NCI-H82 treated with DMSO at 0.1 percent for 48 hours (cell line): ENCODE results near the gene NPHP4.
"Not testable (repeated sequence)": the region's sequence is repeated elsewhere in the genome, so short reads cannot be mapped to it uniquely, and the experiment has no call there.

Experiments
- DNase-seq: peaks from one replicate; lab custom pipeline; 2025; ENCODE audit not compliant: unreplicated experiment; lab: John Stamatoyannopoulos, UW

The NPHP4 gene

GRCh38 chr1:5936621-5937372 lies 55.4 kb downstream of the NPHP4 start:
- DNase-seq: no peak

- no peak for DNase-seq
Observed at GRCh38 chr1:5936126-5936525, 56.1 kb downstream of the NPHP4 start.

- no peak for DNase-seq
Observed at GRCh38 chr1:5935026-5935425, 57.2 kb downstream of the NPHP4 start.

- DNase-seq: no peak
Observed at GRCh38 chr1:5934058-5934884, 58.0 kb downstream of the NPHP4 start.

- DNase-seq: no peak
Observed at GRCh38 chr1:5933676-5934057, 58.6 kb downstream of the NPHP4 start.

- DNase-seq: no peak
Observed at GRCh38 chr1:5933050-5933449, 59.2 kb downstream of the NPHP4 start.

GRCh38 chr1:5928714-5929400 lies 63.4 kb downstream of the NPHP4 start:
- DNase-seq: no peak

- DNase-seq: no peak
Observed at GRCh38 chr1:5927506-5928370, 64.5 kb downstream of the NPHP4 start.

GRCh38 chr1:5926686-5927435 lies 65.4 kb downstream of the NPHP4 start:
- no peak for DNase-seq

- not testable (repeated sequence) for DNase-seq
Observed at GRCh38 chr1:5922700-5923330, 69.4 kb downstream of the NPHP4 start.

- no peak for DNase-seq
Observed at GRCh38 chr1:5921671-5922070, 70.6 kb downstream of the NPHP4 start.

GRCh38 chr1:5921129-5921528 lies 71.1 kb downstream of the NPHP4 start:
- no peak for DNase-seq

- no peak for DNase-seq
Observed at GRCh38 chr1:5920201-5920600, 72.0 kb downstream of the NPHP4 start.

GRCh38 chr1:5918275-5918649 lies 74.0 kb downstream of the NPHP4 start:
- DNase-seq: no peak

GRCh38 chr1:5917591-5918274 lies 74.5 kb downstream of the NPHP4 start:
- no peak for DNase-seq

- DNase-seq: no peak
Observed at GRCh38 chr1:5917281-5917590, 75.0 kb downstream of the NPHP4 start.

- DNase-seq: no peak
Observed at GRCh38 chr1:5916572-5917280, 75.5 kb downstream of the NPHP4 start.
